Endodermal cell (in vitro differentiated cells): ENCODE data around the gene AJAP1. TPM values are rescaled to one million over a fixed set of nuclear protein-coding genes. Genes with fewer than 3 reads are reported as not detected.

Source experiments
- DNase-seq: peaks from one replicate; pipeline ENCODE4 v3.0.0-alpha.2; 2017
- H3K27ac ChIP-seq: 2 replicates; pipeline ENCODE4 v1.5.1; 2013; ENCODE audit warnings: mild to moderate bottlenecking, low read depth, low read length, moderate library complexity
- H3K27me3 ChIP-seq: 2 replicates; pipeline ENCODE4 v1.6.1; 2013; ENCODE audit warnings: mild to moderate bottlenecking, low read length, moderate library complexity; ENCODE audit not compliant: insufficient read depth, control insufficient read depth, poor library complexity, severe bottlenecking
- H3K36me3 ChIP-seq: 2 replicates; pipeline ENCODE4 v1.7.0; 2013; ENCODE audit warnings: mild to moderate bottlenecking, low read length, moderate library complexity; ENCODE audit not compliant: control insufficient read depth, insufficient read depth
- H3K4me1 ChIP-seq: one replicate; pipeline ENCODE4 v1.7.0; 2013; ENCODE audit warnings: low read length; ENCODE audit not compliant: control insufficient read depth, insufficient read depth
- H3K4me3 ChIP-seq: 2 replicates; pipeline ENCODE4 v1.5.1; 2013; ENCODE audit warnings: mild to moderate bottlenecking, low read length, moderate library complexity
- H3K9ac ChIP-seq: 2 replicates; pipeline ENCODE4 v1.6.1; 2013; ENCODE audit warnings: mild to moderate bottlenecking, low read length, moderate library complexity; ENCODE audit not compliant: poor library complexity, severe bottlenecking; ENCODE audit errors: extremely low read depth
- H3K9me3 ChIP-seq: 2 replicates; pipeline ENCODE4 v1.6.1; 2013; ENCODE audit warnings: mild to moderate bottlenecking, low read length, moderate library complexity; ENCODE audit not compliant: control insufficient read depth
- H3K27ac Mint-ChIP-seq: 2 replicates; pipeline ENCODE4 v1.8.0; 2020; ENCODE audit warnings: mixed read lengths
- H3K27me3 Mint-ChIP-seq: 2 replicates; pipeline ENCODE4 v1.8.0; 2021; ENCODE audit warnings: mild to moderate bottlenecking, mixed read lengths; ENCODE audit not compliant: insufficient read depth
- H3K36me3 Mint-ChIP-seq: 2 replicates; pipeline ENCODE4 v1.8.0; 2020; ENCODE audit warnings: low read depth, mixed read lengths
- H3K4me1 Mint-ChIP-seq: 2 replicates; pipeline ENCODE4 v1.8.0; 2020; ENCODE audit warnings: mixed read lengths
- H3K4me3 Mint-ChIP-seq: 2 replicates; pipeline ENCODE4 v1.8.0; 2020; ENCODE audit warnings: mild to moderate bottlenecking, moderate library complexity, mixed read lengths
- H3K9me3 Mint-ChIP-seq: 2 replicates; pipeline ENCODE4 v1.8.0; 2020; ENCODE audit warnings: mild to moderate bottlenecking, mixed read lengths
- CTCF ChIP-seq: fragments of 200-600 bp; sonication (generic); conservative IDR thresholded peaks from 2 replicates; pipeline ENCODE4 v1.5.0; 2021; ENCODE audit warnings: antibody characterized with exemption, mild to moderate bottlenecking
- WGBS, 2 experiments: methylation state at CpG; one replicate each; pipeline versions ENCODE4 v1.1.5 to v1.1.7; 2013; ENCODE audit warnings: missing lambda C conversion rate in 2 of 2, mixed read lengths in 1 of 2; ENCODE audit not compliant: insufficient coverage in 1 of 2, insufficient read length in 1 of 2; 5-methylcytosine and 5-hydroxymethylcytosine counted together
- total RNA-seq, 2 donors: library from RNA; stranded (reverse); fragmentation: NEBNext Ultra II Directional in 1 of 2; extraction: Animal tissue kit (Norgen Biotek cat#: 25700) in 1 of 2; gene quantifications; 2 replicates in 1 of 2; 3 replicates in 1 of 2; pipeline ENCODE4 v1.2.1, GENCODE V29; 2021

AJAP1 gene
- total RNA-seq, 2 donors from 2014 or later, result 19.4 to 22.1 TPM

- peaks cover 18% of the 10 kb centered on the region for H3K27me3 Mint-ChIP-seq
- no peaks in the 10 kb centered on the region for H3K36me3 ChIP-seq
- H3K36me3 Mint-ChIP-seq, result no peaks in the 10 kb centered on the region
- H3K9me3 Mint-ChIP-seq, result peaks cover 23% of the 10 kb centered on the region
- H3K4me1 ChIP-seq, result no peaks in the 10 kb centered on the region
- H3K4me3 Mint-ChIP-seq, result no peak overlapping the region
- TF ChIP-seq CTCF, result no peak
- H3K27ac Mint-ChIP-seq, result no peak overlapping the region
- no peak overlapping the region for H3K27ac ChIP-seq
- no peak for DNase-seq
- no peak overlapping the region for H3K9ac ChIP-seq
- H3K4me3 ChIP-seq, result no peak overlapping the region
- peaks cover 15% of the 10 kb centered on the region for H3K9me3 ChIP-seq
- peaks cover 3% of the 10 kb centered on the region for H3K4me1 Mint-ChIP-seq
- 86 to 88% methylated on average over 1 to 6 of the region's 6 CpGs for WGBS, 2 experiments
- no peaks in the 10 kb centered on the region for H3K27me3 ChIP-seq
Observed at GRCh38 chr1:4830707-4831106, 176.3 kb downstream of the AJAP1 start.

- H3K27me3 Mint-ChIP-seq, result peaks cover 5% of the 10 kb centered on the region
- H3K27me3 ChIP-seq, result no peaks in the 10 kb centered on the region
- no peak overlapping the region for H3K27ac ChIP-seq
- peaks cover 3% of the 10 kb centered on the region for H3K36me3 Mint-ChIP-seq
- WGBS, 2 experiments, result 81 to 100% methylated on average over 1 to 2 of the region's 2 CpGs
- H3K9me3 ChIP-seq, result peaks cover 34% of the 10 kb centered on the region
- H3K9me3 Mint-ChIP-seq, result peaks cover 46% of the 10 kb centered on the region
- no peak for TF ChIP-seq CTCF
- H3K4me3 ChIP-seq, result no peak overlapping the region
- no peak overlapping the region for H3K9ac ChIP-seq
- peaks cover 5% of the 10 kb centered on the region for H3K4me1 ChIP-seq
- peaks cover 8% of the 10 kb centered on the region for H3K4me1 Mint-ChIP-seq
- peak; percentile 46 for DNase-seq
- H3K4me3 Mint-ChIP-seq, result no peak overlapping the region
- no peaks in the 10 kb centered on the region for H3K36me3 ChIP-seq
- no peak overlapping the region for H3K27ac Mint-ChIP-seq
Observed at GRCh38 chr1:4836574-4836973, 182.2 kb downstream of the AJAP1 start.

- no peak for TF ChIP-seq CTCF
- H3K9me3 ChIP-seq, result peaks cover 34% of the 10 kb centered on the region
- no peak for DNase-seq
- H3K27ac ChIP-seq, result no peak overlapping the region
- Mint-ChIP-seq H3K36me3 (peaks cover 3% of the 10 kb centered on the region), H3K27ac (no peak overlapping the region), H3K4me3 (no peak overlapping the region), H3K27me3 (peaks cover 1% of the 10 kb centered on the region), H3K4me1 (peaks cover 8% of the 10 kb centered on the region), H3K9me3 (peaks cover 42% of the 10 kb centered on the region)
- 94 to 96% methylated on average over 2 to 4 of the region's 4 CpGs for WGBS, 2 experiments
- no peaks in the 10 kb centered on the region for H3K27me3 ChIP-seq
- no peak overlapping the region for H3K4me3 ChIP-seq
- no peak overlapping the region for H3K9ac ChIP-seq
- H3K36me3 ChIP-seq, result no peaks in the 10 kb centered on the region
- H3K4me1 ChIP-seq, result peaks cover 5% of the 10 kb centered on the region
Observed at GRCh38 chr1:4837031-4837600, 182.7 kb downstream of the AJAP1 start.
